HEK293 (cell line): ENCODE data around the gene HNF1B.

Source experiments
- CTCF ChIP-seq: fragments of 450-650 bp; formaldehyde crosslinking; IDR thresholded peaks from 2 replicates; pipeline ENCODE4 v1.5.1; 2016; ENCODE audit warnings: missing biosample characterization, missing genetic modification characterization
- ELK4 ChIP-seq: IDR thresholded peaks from 2 replicates; pipeline ENCODE4 v1.6.1; 2011; ENCODE audit warnings: mild to moderate bottlenecking, low read depth, low read length, borderline replicate concordance
- HOXA7 ChIP-seq: sonication (generic); formaldehyde crosslinking; IDR thresholded peaks from 2 replicates; pipeline ENCODE4 v1.8.1; 2022; ENCODE audit warnings: missing genetic modification reagents, borderline replicate concordance
- ZNF140 ChIP-seq: fragments of 450-650 bp; formaldehyde crosslinking; IDR thresholded peaks from 2 replicates; pipeline ENCODE4 v1.5.1; 2016; ENCODE audit warnings: missing biosample characterization, missing genetic modification characterization
- ZNF146 ChIP-seq: fragments of 450-650 bp; formaldehyde crosslinking; IDR thresholded peaks from 2 replicates; pipeline ENCODE4 v1.5.1; 2016; ENCODE audit warnings: missing biosample characterization, missing genetic modification characterization
- ZNF274 ChIP-seq, 2 experiments: fragments of 200-500 bp in 1 of 2; fragments of 450-650 bp in 1 of 2; sonication (Bioruptor generic) in 1 of 2; formaldehyde crosslinking in 1 of 2; IDR thresholded peaks; 2 replicates each; pipeline versions ENCODE4 v1.5.1 to v1.6.1; 2014 to 2016; ENCODE audit warnings: borderline replicate concordance in 1 of 2, inconsistent platforms in 1 of 2, low read length in 1 of 2, missing biosample characterization in 1 of 2, missing genetic modification characterization in 1 of 2
- ZNF426 ChIP-seq: fragments of 450-650 bp; formaldehyde crosslinking; IDR thresholded peaks from 2 replicates; pipeline ENCODE4 v1.5.1; 2017; ENCODE audit warnings: missing biosample characterization, missing genetic modification characterization, mild to moderate bottlenecking, inconsistent platforms, moderate library complexity
- ZNF558 ChIP-seq: fragments of 450-650 bp; formaldehyde crosslinking; IDR thresholded peaks from 2 replicates; pipeline ENCODE4 v1.5.1; 2016; ENCODE audit warnings: missing biosample characterization, missing genetic modification characterization
- ZNF580 ChIP-seq: fragments of 450-650 bp; formaldehyde crosslinking; IDR thresholded peaks from 2 replicates; pipeline ENCODE4 v1.5.1; 2016; ENCODE audit warnings: missing biosample characterization, missing genetic modification characterization
- ZNF626 ChIP-seq: fragments of 450-650 bp; sonication (Bioruptor Pico); formaldehyde crosslinking; IDR thresholded peaks from 2 replicates; pipeline ENCODE4 v1.5.1; 2018; ENCODE audit warnings: missing biosample characterization, missing genetic modification characterization, inconsistent platforms
- ZNF791 ChIP-seq: fragments of 450-650 bp; formaldehyde crosslinking; IDR thresholded peaks from 2 replicates; pipeline ENCODE4 v1.5.1; 2016; ENCODE audit warnings: missing biosample characterization, missing genetic modification characterization
- ZNF830 ChIP-seq: fragments of 450-650 bp; IDR thresholded peaks from 2 replicates; pipeline ENCODE4 v1.5.0; 2018; ENCODE audit warnings: missing biosample characterization, missing genetic modification characterization, low read depth, mild to moderate bottlenecking, moderate library complexity

- TF ChIP-seq ZNF274 (IDR thresholded peaks at IDR 0.05; ENCODE audit: low read length): no peak
- no peak for TF ChIP-seq ZNF274 (tag by site-specific recombination; IDR thresholded peaks at IDR 0.05; ENCODE audit: borderline replicate concordance)
- TF ChIP-seq ZNF580 (tag by site-specific recombination): no peak
- no peak for TF ChIP-seq ZNF626 (tag by site-specific recombination)
- no peak for TF ChIP-seq CTCF (tag by site-specific recombination)
- no peak for TF ChIP-seq ZNF146 (tag by site-specific recombination)
- no peak for TF ChIP-seq ZNF791 (tag by site-specific recombination)
- TF ChIP-seq ZNF140 (tag by site-specific recombination): no peak
- no peak for TF ChIP-seq ZNF426 (tag by site-specific recombination)
- no peak for TF ChIP-seq ZNF830 (tag by site-specific recombination)
- TF ChIP-seq HOXA7 (CRISPR knock-in tag): no peak
- TF ChIP-seq ZNF558: no peak
- no peak for TF ChIP-seq ELK4
Measured at GRCh38 chr17:37737081-37737480, 7.8 kb downstream of the HNF1B start.
